Measurements from ENCODE around the gene RPL28.
A peak's percentile ranks its signal among the peaks of the same experiment; 100 is the strongest.
"Not testable (repeated sequence)": the region's sequence is repeated elsewhere in the genome, so short reads cannot be mapped to it uniquely, and the experiment has no call there.

The RPL28 gene

DNA sequence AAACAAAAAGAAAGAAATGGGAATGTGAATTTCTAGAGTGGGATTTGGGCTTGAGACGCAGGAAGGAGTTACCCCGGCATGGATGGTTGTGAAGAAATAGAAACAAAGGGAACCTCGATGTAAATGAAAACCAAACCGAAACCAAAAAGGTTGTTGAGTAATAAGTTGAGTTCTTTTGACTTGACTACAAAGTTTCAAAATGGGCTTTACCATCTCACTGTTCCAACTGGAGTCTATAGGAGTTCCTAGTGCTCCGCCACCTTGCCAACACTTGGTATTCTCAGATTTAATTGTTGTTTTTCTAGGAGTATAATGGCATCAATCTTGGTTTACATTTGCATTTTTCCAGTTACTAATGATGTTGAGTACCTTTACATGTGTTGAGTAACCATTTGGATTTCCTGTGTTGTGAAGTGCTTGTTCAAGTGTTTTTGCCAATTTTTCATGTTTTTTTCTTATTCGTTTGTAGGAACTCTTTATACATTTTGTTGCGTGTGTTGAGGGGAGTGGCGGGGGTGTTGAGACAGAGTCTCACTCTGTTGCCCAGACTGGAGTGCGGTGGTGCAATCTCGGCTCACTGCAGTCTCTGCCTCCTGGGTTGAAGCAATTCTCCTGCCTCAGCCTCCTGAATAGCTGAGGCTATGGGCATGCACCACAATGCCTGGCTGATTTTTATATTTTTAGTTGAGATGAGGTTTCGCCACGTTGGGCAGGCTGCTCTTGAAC is 12.6 kb downstream of the RPL28 start:
- DNase-seq = no peak

DNA sequence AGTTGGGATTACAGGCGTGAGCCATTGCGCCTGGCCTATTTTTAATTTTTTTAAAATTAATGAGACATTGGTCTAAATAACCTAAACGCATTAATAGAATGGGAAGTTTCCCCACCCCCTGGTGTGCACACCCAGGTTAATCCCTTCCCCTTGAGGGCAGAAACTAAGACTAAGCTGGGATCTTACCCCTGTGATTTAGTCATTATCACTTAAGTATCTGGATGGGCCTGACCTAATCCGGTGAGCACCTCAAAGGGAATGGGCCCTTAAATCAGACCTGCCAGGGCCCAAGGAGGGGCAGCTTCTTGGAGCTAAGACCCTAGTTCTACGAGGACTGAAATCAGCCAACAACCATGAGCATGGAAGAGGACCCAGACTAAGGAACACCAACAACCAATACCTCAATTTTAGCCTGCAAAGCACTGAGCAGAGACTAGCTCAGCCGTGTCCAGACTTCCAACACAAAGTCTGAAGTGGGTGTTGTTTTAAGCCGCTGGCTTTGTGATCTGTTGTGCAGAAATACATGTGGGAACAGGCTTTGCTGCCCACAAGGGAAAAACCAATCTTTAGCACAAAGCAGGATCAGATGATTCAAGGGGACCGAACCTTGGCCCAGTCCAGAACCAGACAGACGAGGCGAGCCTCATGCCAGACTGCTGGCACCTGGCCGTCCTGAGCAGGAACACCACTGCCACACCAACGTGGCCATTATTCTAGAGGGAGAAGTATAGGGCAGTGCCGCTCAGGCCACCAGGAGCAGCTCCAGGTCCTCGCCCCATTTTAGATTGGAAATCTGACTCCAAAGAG is 14.8 kb downstream of the RPL28 start:
- no peak for DNase-seq

DNA sequence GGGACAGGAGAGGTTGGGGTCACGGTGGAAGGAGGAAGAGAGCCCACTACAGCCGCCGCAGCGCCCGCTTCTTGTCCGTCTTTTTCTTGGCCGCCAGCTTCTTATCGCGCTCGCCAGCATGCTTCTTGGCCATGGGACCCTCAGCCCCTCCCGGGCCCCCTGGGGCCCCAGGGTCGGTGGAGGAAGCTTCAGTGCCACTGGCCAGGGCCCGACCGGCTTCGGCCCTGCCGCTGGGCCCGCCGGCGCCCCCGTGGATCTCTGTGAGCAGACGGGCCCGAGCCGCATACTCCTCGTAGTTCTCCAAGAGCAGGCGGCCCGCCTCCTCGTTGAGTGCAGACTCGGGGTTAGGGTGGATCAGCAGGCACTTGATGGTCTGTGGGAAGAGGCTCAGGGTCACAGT is 15.7 kb downstream of the RPL28 start:
- not testable (repeated sequence) for DNase-seq

DNA sequence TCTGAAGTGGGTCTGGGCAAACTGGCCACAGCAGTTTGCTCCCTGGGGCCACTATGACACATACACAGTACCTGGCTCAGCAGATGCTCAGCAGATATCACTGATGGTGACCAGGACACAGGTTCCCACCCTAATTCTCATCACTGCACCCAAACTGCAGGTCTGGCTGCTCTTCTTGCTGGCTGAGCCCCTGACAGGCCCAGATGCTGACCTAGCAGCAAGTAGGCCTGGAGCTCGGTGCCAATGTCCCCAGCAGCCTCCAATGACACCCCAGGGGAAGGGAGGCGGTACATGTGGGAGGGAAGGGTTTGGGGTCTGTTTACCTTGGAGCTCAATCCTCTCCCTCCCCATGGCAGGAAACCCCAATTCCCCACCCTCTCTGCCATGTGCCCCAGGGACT is 16.8 kb downstream of the RPL28 start:
- DNase-seq = no peak

DNA sequence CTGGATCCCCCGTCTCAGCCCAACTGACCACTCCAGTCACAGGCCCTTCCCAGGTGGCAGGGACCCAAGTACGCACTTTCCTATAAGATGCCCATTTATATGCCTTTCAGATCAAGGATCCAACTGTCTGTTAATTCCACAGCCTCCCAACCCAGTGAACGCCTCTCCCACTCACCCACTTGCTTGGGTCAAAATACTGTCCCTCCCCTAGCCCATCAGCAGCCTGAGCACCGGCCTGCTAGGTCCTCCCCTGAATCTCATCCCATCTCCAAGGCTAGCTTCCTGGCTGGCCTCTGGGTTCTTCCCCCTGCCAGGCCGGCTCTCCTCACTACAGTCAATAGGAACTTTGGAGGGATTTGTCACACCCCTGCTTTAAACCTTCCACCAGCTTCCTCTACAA is 19.9 kb downstream of the RPL28 start:
- DNase-seq = no peak

DNA sequence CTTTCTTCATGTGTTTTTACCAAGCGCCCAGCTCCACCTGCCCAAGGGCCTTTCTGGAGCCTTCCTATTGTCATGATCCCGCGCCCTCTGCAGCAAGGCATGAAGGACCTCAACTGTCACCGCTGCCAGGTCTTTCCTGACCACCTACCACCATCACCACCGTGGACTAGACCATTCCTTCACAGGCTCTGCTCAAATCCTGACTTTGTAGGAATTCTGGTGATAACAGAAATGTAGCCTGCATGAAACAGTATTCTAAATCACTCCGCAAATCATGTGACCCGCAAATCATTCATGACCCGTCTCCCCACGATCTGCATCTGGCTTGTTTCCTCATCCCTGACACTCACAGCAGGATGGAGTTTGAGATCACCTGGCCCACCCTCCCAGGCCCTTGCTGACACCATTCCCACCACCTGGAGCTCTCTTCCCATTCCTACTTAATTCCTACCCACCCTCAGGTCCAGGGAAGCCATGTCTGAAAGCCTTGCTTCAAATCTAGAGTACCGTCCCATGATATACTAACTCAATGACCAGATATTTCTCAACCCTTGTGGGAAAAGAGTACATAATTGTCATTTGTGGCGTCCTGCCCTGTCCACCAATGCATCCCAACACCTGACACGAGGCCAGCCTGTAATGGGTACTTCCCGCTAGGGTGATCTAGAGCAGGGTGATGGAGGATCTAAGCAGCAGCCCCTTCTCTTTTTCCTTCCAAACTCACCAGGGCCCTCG is 20.5 kb downstream of the RPL28 start:
- DNase-seq = no peak

DNA sequence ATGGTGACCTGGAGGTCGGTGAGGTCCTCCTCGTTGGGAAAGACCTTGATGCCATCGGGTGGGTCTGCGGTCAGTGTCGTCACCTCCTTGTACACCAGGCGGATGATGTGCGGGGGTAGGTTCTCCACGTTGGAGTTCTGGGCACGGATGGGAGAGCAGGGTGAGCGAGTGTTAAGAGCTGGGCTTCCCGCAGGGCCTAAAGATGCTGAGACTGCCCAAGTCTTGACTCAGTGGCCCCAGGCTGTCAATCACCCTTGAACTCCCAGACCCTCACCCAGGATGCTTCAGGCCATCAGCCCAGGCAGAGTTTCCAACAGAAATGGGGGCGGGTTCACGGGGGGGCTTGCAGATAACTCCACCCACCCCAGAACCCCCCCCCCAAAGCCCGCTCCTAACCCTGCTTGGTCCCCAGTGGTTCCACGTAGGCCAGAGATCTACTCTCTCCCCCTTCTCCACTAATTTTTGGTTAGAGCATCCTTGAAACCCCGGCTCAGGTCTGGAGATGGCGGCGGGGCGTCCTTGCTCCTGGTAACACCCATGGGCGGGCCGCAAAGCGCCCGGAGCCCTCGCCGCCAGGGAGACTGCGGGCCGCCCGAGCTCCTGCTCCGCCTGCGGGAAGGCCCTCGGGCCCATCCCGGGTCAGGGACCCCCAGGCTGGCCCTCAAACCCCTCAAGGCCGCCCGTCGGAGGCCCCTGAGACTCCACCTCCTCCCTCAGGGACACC is 21.3 kb downstream of the RPL28 start:
- DNase-seq = peak; percentile 56

DNA sequence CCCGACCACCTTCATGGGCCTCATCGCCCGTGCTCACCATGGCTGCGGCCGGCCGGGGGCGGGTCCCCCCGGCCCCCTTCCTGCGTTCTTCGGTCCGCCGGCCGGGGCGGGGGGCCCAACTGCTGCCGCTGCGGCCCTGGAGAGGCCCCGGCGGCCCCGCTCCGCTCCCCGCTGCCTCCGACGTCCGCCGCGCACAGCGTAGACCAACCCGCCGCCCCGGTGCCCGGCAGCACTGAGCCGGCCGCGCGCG is 21.7 kb downstream of the RPL28 start, which contains the start of gene UBE2S:
TSS of gene UBE2S (minus strand) at position 239 of the 250 bp plus-strand sequence. CDS start at position 40, 199 bp downstream.
- DNase-seq = not testable (repeated sequence)

DNA sequence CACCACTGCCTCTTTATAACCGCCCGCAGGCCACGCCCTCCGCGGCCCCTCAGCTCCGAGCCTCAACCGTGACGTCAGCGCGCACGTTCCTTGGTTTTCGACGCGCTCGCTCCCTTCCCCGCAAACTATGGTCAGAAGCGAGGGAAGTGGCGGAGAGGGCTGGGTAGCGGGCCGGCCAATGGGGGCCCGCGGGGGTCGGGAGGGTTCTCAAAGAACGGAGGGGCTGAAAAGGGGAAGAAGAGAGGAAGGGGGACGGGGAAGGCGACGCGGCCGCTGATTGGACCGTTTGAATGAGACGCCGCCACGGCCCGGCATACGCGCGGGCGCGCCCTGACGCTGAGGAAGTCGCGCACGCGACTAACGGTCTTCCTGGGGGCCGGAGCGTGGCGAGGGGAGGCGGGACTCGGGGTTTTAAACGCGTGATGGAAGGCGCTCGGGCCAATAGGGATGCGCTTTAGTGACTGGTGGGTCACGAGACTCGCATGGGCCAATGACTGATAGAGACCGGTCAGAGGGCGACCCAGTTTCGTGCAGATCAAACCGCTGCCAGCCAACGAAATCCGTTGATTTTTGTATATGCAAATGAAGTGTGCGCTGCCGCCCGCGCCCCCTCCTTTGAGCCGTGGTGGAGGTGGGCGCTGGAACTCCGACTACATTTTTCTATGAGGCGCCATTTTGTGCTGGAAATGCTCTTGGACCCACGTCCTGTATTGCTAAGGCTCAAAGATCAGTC is 22.2 kb downstream of the RPL28 start:
- peak; percentile 97 for DNase-seq

DNA sequence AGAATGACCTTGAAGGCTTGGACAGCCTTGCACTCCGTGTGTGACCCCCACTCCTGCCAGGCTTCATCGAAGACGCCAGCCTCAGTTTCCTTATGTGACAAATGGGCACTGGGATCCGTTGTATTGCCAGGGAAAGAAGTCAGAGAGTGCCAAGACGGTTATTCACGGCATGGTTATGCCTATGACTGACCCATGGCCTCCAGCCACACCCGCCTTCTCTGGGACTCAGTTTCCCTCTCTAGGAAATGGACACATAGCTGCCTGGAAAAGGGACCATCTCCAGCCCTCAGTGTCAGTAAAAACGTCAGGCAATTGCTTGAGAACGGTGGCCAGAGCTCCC is 22.8 kb downstream of the RPL28 start:
- DNase-seq = no peak

DNA sequence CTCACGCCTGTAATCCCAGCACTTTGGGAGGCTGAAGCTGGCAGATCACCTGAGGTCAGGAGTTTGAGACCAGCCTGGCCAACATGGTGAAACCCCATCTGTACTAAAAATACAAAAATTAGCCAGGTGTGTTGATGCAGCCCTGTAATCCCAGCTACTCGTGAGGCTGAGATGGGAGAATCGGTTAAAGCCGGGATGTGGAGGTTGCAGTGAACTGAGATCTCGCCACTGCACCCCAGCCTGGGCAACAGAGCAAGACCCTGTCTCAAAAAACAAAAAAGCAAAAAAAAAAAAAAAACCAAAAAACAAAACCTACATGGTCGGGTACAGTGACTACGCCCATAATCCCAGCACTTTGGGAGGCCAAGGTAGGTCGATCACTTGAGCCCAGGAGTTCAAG is 23.4 kb downstream of the RPL28 start:
- not testable (repeated sequence) for DNase-seq

DNA sequence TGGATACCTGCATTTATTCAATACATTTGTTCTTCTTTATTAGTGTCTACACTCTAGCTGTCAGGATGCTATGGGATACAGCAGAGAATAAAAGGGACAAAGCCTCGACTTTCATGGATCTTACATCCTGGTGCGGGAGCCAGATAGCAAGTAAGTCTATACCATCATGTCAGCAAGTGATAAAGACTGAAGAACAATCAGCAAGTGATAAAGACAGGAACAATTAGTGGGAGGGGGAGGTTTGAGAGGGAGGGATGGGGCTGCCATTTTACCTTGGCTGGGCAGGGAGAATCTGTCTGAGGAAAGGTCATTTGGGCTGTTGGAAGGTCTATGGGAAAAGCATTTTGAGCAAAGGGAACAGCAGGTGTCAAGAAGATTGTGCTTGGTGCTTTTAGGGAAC is 24.4 kb downstream of the RPL28 start:
- no peak for DNase-seq

DNA sequence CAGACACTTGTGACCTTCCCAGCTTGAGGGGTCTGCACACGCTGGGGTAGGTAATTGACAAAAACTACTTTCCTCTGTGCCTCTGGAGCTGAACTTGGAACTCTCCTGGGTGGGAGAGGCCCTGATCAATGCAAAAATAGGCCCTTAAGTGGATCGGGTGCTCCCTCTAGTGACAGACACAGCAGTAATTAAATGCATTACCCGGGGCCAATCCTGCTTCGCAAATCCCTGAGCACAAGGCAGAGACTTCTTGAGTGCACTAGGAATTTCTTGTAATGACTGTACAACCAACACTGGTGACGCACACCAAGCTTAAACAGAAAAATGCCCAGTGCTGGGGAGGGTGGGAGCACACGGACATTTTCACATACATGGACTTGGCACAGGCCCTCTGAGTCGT is 32.5 kb downstream of the RPL28 start:
- DNase-seq = peak; percentile 63

DNA sequence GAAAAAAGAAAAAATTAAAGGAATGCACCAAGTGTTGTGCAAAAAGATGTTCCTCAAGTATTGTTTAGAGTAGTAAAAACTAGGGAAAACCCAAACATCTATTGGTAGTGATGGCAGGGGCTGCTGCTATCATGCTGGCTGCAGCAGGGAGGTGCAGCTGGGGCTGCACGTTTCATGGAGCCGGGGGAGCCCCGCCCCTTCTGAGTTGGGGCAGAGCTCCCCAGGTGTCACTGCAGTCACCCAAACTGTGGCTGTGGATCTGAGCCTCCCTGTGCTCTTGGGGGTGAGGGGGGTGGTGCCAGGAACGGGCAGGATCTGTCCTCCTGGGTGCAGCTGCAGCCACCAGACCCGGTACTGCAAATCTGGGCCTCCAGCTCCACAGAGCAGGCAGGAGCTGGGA is 33.4 kb downstream of the RPL28 start:
- no peak for DNase-seq

DNA sequence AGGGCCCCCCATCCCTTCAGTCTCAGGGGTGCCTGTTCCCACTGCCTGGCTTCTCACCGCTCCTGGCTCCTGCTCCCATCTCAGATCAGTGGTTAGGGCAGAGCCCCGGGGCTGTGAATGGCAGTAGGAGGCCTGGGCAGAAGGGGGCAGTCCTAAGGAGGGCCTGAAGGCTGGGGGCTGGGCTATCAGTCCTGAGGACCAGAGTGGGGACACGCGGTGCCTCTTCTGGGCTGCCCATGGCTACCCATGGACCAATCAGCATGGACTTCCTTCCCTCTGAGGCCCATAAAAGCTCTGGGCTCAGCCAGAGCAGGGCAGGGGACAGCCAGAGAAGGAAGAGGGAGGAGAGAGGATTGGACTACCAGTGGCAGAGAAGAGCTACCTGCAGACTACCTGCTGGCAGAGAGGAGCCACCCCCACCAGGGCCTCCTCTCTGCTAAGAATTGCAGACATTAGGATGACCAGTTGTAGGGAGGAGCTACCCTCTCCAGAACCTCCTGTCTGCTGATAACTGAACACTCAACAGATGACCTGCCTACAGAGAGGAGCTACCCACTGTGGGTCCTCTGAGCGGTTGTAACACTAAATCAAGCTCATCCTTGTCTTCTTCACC is 34.0 kb downstream of the RPL28 start:
- DNase-seq = no peak

DNA sequence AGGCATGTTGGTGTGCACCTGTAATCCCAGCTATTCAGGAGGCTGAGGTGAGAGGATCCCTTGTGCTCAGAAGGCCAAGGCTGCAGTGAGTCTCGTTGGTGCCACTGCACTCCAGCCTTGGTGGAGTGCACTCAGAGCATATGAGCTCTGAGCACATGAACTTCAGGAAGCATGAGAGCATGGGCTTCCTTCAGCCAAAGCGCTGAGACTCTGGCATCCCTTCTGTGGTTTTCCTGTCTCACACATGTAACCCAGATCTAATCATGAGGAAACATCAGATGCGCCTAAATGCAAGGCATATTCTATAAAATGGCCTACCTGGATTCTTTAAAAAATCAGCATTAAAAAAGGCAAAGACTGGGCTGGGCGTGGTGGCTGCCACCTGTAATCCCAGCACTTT is 35.5 kb downstream of the RPL28 start:
- not testable (repeated sequence) for DNase-seq

DNA sequence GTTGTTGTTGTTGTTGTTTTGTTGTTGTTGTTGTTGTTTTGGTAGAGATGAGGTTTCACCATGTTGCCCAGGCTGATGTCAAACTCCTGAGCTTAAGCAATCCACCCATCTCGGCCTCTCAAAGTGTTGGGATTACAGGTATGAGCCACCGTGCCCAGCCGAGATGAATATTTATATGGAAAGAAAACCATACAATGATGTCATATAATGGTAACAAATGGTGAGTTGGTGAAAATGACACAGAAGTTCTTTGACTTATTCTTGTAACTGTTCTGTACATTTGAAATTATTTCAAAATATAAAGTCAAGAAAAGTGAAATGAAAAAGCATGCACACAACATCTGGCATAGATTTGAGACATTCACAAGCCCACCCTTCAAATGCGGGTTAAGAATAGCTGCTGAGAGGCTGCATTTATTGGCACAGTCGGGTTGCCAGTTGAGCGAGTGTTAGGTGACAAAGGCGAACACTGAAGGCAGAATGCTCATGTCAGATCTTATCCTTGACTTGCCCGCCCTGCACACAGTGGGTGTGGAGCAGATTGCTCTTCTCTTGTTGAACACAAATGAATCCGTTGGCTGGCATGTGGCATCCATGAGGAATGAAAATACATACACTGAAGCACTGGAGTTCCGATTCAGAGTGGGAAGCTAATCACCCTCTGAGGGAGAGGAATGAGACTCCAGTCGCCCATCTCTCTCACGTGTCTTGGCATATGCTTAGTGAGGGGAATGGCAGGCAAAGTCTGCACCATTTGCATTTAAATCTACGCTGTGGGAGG is 37.7 kb downstream of the RPL28 start:
- no peak for DNase-seq

DNA sequence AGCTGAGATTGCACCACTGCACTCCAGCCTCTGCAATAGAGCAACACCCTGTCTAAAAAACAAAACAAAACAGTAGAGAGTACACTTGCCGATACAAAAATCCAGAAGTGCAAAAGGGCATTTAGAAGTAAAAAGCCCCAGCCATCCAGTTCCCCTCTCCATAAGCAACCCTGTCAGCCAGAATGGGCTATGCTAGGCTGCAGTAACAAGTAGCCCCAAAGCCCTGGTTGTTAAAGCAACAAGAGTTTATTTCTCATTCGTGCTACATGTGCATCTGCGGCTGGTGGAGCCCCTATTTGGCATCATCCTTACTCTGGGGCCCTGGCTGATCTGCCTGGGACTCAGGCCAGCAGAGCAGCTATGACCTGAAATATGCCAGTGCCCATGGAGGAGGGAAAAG is 38.8 kb downstream of the RPL28 start:
- no peak for DNase-seq

DNA sequence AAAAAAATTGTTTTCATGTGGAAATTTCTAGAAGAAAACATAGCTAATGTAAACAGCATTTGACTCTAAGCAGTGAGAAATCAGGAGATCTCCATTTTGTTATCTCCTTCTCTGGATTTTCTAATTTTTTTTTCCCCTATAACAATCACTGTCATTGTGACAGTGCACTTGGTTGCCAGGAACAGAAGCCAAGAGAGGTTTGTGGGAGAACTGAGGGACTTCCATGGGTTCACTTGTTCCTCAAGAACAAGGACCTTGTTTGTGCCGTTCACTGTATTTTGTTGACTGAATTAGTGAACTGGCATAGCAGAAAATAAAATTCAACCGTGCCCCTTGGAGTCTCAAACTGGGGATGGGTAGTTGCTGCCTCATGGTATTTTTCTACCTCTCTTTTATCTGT is 40.3 kb downstream of the RPL28 start:
- no peak for DNase-seq

DNA sequence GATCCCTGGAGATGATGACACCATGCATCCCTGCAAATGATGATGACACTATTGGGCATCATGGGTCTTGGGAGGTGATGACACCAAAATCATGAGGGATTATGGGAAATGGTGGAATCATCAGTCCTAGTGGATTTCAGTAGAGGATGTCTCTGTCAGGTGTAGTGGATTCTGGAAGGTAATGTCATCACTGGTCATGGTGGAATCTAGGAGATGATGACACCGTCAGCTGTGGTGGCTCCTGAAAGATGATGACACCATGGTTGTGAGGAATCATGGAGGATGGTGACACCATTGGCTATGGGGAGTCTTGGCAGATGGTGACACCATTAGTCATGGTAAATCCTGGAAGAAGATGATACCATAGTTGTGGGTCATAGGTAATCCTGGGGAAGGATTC is 45.5 kb downstream of the RPL28 start:
- no peak for DNase-seq

DNA sequence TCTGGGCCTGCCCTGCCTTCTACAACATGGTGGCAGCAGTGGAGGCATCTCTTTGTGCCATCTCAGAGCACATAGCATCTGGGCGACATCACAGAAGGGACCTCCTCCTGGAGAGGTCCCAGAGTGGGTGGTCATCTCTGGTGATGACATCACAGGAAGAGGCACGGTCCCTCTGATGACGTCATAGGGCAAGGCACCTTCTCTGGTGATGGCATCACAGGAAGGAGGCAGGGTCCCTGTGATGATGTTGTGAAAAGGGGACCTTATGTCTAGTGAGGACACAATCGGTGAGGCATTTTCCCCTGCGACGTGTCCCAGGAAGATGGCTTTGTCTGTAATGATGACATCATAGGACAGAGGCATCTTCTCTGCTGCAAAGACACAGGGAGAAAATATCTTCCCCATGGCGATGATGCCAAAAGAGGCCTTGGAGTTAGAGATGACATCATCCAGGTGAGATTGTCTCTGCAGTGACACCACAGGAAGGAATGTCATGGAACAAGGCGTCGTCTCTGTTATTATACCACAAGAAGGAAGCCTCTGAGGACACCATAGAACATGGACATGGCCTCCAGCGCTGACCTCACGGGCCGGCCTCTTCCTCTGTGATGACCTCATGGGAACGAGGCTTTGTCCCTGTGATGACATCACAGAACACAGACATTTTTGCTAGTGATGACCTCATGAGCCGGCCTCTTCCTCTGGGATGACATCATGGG is 46.7 kb downstream of the RPL28 start:
- DNase-seq = no peak

Data from stimulated activated CD4-positive, alpha-beta T cell treated with anti-CD3 and anti-CD28 coated beads, Interleukin-15, amount 100 ng/mL, for 24 hours (primary cell).